ENCODE measurements around the gene IL22RA1.

DNA sequence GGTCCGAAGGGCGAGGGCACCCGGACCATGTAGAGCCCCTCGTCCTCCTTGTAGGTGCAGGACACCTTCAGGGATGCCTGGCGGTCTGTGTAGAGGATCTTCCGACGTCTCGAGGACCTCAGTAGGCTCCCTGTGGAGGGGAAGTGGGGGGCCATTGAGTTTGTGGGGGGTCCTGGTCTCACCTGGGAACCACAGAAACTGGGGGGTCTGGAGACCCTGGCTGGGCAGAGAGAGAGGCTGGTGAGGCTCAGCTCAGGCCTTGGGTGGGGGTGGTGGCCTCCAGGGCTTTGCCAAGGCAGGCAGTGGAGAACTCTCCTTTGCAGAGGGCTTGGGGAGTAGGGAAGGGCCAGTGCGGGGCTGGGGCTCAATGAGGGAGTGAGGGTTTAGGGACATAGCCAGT is 50.0 kb downstream of the IL22RA1 start:
- TF ChIP-seq, protein P1, sequence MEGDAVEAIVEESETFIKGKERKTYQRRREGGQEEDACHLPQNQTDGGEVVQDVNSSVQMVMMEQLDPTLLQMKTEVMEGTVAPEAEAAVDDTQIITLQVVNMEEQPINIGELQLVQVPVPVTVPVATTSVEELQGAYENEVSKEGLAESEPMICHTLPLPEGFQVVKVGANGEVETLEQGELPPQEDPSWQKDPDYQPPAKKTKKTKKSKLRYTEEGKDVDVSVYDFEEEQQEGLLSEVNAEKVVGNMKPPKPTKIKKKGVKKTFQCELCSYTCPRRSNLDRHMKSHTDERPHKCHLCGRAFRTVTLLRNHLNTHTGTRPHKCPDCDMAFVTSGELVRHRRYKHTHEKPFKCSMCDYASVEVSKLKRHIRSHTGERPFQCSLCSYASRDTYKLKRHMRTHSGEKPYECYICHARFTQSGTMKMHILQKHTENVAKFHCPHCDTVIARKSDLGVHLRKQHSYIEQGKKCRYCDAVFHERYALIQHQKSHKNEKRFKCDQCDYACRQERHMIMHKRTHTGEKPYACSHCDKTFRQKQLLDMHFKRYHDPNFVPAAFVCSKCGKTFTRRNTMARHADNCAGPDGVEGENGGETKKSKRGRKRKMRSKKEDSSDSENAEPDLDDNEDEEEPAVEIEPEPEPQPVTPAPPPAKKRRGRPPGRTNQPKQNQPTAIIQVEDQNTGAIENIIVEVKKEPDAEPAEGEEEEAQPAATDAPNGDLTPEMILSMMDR (IDR thresholded peaks at IDR 0.05): no peak
- TF ChIP-seq POLR2AphosphoS5 (IDR thresholded peaks at IDR 0.05): no peak
- no peak for TF ChIP-seq POLR2A (IDR thresholded peaks at IDR 0.05)
